Tibial artery (tissue), 4 donors: Measurements from ENCODE around the gene BRINP1.

ENCODE experiments used
- DNase-seq, 2 donors: peaks; one replicate each; pipeline ENCODE4 v3.0.0-alpha.2; 2019
- H3K27ac ChIP-seq, 2 donors: fragments of 200-600 bp; sonication (generic) in 1 of 2; 1 replicate in 1 of 2; 2 replicates in 1 of 2; pipeline ENCODE4 v1.5.1; 2018 to 2019; ENCODE audit warnings: mild to moderate bottlenecking in 1 of 2
- H3K27me3 ChIP-seq, 2 donors: fragments of 200-600 bp; sonication (generic) in 1 of 2; one replicate each; pipeline versions ENCODE4 v1.5.1 to v1.6.0; 2016 to 2019
- H3K36me3 ChIP-seq, 3 donors: fragments of 200-600 bp; sonication (generic) in 2 of 3; one replicate each; pipeline ENCODE4 v1.5.1; 2016 to 2019; ENCODE audit warnings: mild to moderate bottlenecking in 2 of 3
- H3K4me1 ChIP-seq, 4 donors: fragments of 200-600 bp; sonication (generic) in 2 of 4; 1 replicate in 3 of 4; 2 replicates in 1 of 4; pipeline ENCODE4 v1.5.1; 2016 to 2019
- H3K4me3 ChIP-seq, 2 donors: fragments of 200-600 bp; sonication (generic) in 1 of 2; 1 replicate in 1 of 2; 2 replicates in 1 of 2; pipeline ENCODE4 v1.5.1; 2018 to 2019; ENCODE audit warnings: mild to moderate bottlenecking in 2 of 2
- H3K9me3 ChIP-seq, 3 donors: fragments of 200-600 bp; sonication (generic) in 1 of 3; one replicate each; pipeline ENCODE4 v1.5.1; 2016 to 2019
- CTCF ChIP-seq, 2 experiments: fragments of 200-600 bp in 1 of 2; fragments of 450-650 bp in 1 of 2; IDR thresholded peaks; one replicate each; pipeline ENCODE4 v1.5.1; 2017 to 2019; ENCODE audit warnings: antibody characterized with exemption in 2 of 2, mild to moderate bottlenecking in 1 of 2, moderate library complexity in 1 of 2
- intact Hi-C: fragments of 100-400 bp; cut with DNase I; formaldehyde crosslinking; loops from one replicate; pipeline ENCODE4 v1.15.0; 2023; ENCODE audit warnings: low total_unique reads

Gene BRINP1

GRCh38 chr9:119227422-119227821 lies 141.8 kb downstream of the BRINP1 start:
- intact Hi-C loops, result no loop called here
- no peak for DNase-seq
- Histone ChIP-seq H3K27me3 (no peaks in the 10 kb centered on the region), H3K9me3 (no peaks in the 10 kb centered on the region), H3K4me1 (no peaks in the 10 kb centered on the region), H3K4me3 (no peak overlapping the region), H3K27ac (no peak overlapping the region), H3K36me3 (no peaks in the 10 kb centered on the region)
- TF ChIP-seq CTCF (IDR thresholded peaks at IDR 0.05), result no peak

GRCh38 chr9:119224431-119224830 lies 144.8 kb downstream of the BRINP1 start:
- no peaks in the 10 kb centered on the region for H3K4me1 ChIP-seq
- no peak overlapping the region for H3K4me3 ChIP-seq
- H3K27me3 ChIP-seq, result no peaks in the 10 kb centered on the region
- no peak overlapping the region for H3K27ac ChIP-seq
- H3K36me3 ChIP-seq, result no peaks in the 10 kb centered on the region
- TF ChIP-seq CTCF (IDR thresholded peaks at IDR 0.05), result no peak
- no peak for DNase-seq
- intact Hi-C loops, result no loop called here
- no peaks in the 10 kb centered on the region for H3K9me3 ChIP-seq

GRCh38 chr9:119221276-119221675 lies 148.0 kb downstream of the BRINP1 start:
- intact Hi-C loops, result no loop called here

GRCh38 chr9:119218293-119218692 lies 150.9 kb downstream of the BRINP1 start:
- no peak for TF ChIP-seq CTCF (IDR thresholded peaks at IDR 0.05)
- intact Hi-C loops, result no loop called here
- Histone ChIP-seq H3K9me3 (no peaks in the 10 kb centered on the region), H3K4me1 (peaks cover 0 to 15% (median 12%) of the 10 kb centered on the region in 4 donors), H3K4me3 (no peak overlapping the region), H3K36me3 (no peaks in the 10 kb centered on the region), H3K27me3 (no peaks in the 10 kb centered on the region), H3K27ac (no peak overlapping the region)
- no peak for DNase-seq

More at GRCh38 chr9:119221276-119221675, 148.0 kb downstream of the BRINP1 start:
- peaks cover 0 to 13% (median 9%) of the 10 kb centered on the region in 4 donors for H3K4me1 ChIP-seq
- no peak overlapping the region for H3K27ac ChIP-seq
- no peaks in the 10 kb centered on the region for H3K27me3 ChIP-seq
- no peak for DNase-seq
- H3K36me3 ChIP-seq, result no peaks in the 10 kb centered on the region
- no peaks in the 10 kb centered on the region for H3K9me3 ChIP-seq
- no peak for TF ChIP-seq CTCF (IDR thresholded peaks at IDR 0.05)
- no peak overlapping the region for H3K4me3 ChIP-seq

- intact Hi-C loops, result no loop called here
- no peak overlapping the region for H3K4me3 ChIP-seq
These were observed 152.4 kb downstream of the BRINP1 start for GRCh38 chr9:119216651-119217331.

More at GRCh38 chr9:119216651-119217331, 152.4 kb downstream of the BRINP1 start:
- Histone ChIP-seq H3K36me3 (no peaks in the 10 kb centered on the region), H3K27ac (peak overlapping the region in 1 of 2 donors; percentile 25), H3K9me3 (no peaks in the 10 kb centered on the region), H3K27me3 (no peaks in the 10 kb centered on the region), H3K4me1 (peaks cover 0 to 15% (median 12%) of the 10 kb centered on the region in 4 donors)
- TF ChIP-seq CTCF (IDR thresholded peaks at IDR 0.05), result no peak
- peak in 1 of 2 donors; percentile 50 for DNase-seq
